Esophagus muscularis mucosa (tissue), 4 donors: ENCODE measurements around the gene RAB30. TPM values are rescaled to one million over a fixed set of nuclear protein-coding genes. Genes with fewer than 3 reads are reported as not detected.

Experiments used
- DNase-seq: peaks from one replicate; pipeline ENCODE4 v3.0.0-alpha.2; 2017; ENCODE audit errors: extremely low spot score
- H3K27ac ChIP-seq, 4 donors: fragments of 200-600 bp; sonication (generic); replicated peaks in 1 of 4; 1 replicate in 3 of 4; 2 replicates in 1 of 4; pipeline ENCODE4 v1.5.1; 2016 to 2019; ENCODE audit warnings: mild to moderate bottlenecking in 1 of 4
- H3K27me3 ChIP-seq, 4 donors: fragments of 200-600 bp; sonication (generic); one replicate each; pipeline versions ENCODE4 v1.5.1 to v1.6.0; 2016 to 2019
- H3K36me3 ChIP-seq, 4 donors: fragments of 200-600 bp; sonication (generic); one replicate each; pipeline ENCODE4 v1.5.1; 2016 to 2019
- H3K4me1 ChIP-seq, 4 donors: fragments of 200-600 bp; sonication (generic); one replicate each; pipeline ENCODE4 v1.5.1; 2016 to 2019
- H3K4me3 ChIP-seq, 4 donors: fragments of 200-600 bp; sonication (generic); 1 replicate in 2 of 4; 2 replicates in 2 of 4; pipeline ENCODE4 v1.5.1; 2016 to 2019; ENCODE audit warnings: mild to moderate bottlenecking in 4 of 4, moderate library complexity in 1 of 4
- H3K9me3 ChIP-seq, 4 donors: fragments of 200-600 bp; sonication (generic); 1 replicate in 3 of 4; 2 replicates in 1 of 4; pipeline ENCODE4 v1.5.1; 2016 to 2019
- EP300 ChIP-seq: sonication (generic); formaldehyde crosslinking; IDR thresholded peaks from one replicate; pipeline ENCODE4 v1.6.1; 2017; ENCODE audit warnings: antibody characterized with exemption
- POLR2A ChIP-seq: fragments of 450-650 bp; IDR thresholded peaks from one replicate; pipeline ENCODE4 v1.6.1; 2017; ENCODE audit warnings: antibody characterized with exemption, moderate library complexity, mild to moderate bottlenecking, low read depth
- POLR2AphosphoS5 ChIP-seq, 2 donors: sonication (generic); formaldehyde crosslinking; IDR thresholded peaks; one replicate each; pipeline ENCODE4 v1.6.1; 2017; ENCODE audit warnings: antibody characterized with exemption in 2 of 2
- WGBS: methylation state at CpG from one replicate; pipeline ENCODE4 v1.1.5; 2018; 5-methylcytosine and 5-hydroxymethylcytosine counted together
- intact Hi-C: fragments of 100-400 bp; cut with DNase I; formaldehyde crosslinking; loops from one replicate; pipeline ENCODE4 v1.15.1; 2023
- total RNA-seq, 4 donors: library from RNA; depleted of rRNA; stranded (reverse); fragments of >200 nt; gene quantifications; one replicate each; pipeline versions ENCODE4 v1.1.0 to v1.2.1, GENCODE V29; 2016
- TF ChIP-seq, protein P1 (sequence below), 3 experiments: fragments of 200-600 bp in 2 of 3; fragments of 450-650 bp in 1 of 3; sonication (generic) in 2 of 3; IDR thresholded peaks; one replicate each; pipeline ENCODE4 v1.5.1; 2017 to 2019; ENCODE audit warnings: antibody characterized with exemption in 3 of 3, mild to moderate bottlenecking in 2 of 3, moderate library complexity in 1 of 3

The RAB30 gene
- total RNA-seq, 4 donors from 2014 or later, result 11.3 to 19.8 (median 18.2) TPM

DNA sequence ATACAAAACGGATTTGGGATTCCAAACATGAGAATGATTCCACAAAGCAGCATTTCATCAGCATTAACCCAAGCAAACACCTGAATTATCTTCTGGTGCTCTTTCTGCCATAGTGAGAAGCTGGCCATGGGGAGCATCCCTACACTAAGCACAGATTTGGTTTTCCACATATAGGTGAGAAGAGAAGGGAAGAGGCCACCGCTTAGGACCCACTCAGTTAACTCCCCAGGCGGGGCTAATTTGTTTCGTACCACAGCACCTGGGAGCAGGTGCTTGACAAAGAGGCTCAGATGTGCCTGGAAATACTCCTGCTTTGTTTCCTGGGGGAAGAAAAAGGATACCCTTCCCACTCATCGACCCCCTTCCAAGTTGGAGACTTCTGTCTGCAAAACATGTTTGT lies 64.2 kb downstream of the RAB30 start:
- 87% methylated on average over 4 of the region's 5 CpGs for WGBS
- TF ChIP-seq, protein P1, sequence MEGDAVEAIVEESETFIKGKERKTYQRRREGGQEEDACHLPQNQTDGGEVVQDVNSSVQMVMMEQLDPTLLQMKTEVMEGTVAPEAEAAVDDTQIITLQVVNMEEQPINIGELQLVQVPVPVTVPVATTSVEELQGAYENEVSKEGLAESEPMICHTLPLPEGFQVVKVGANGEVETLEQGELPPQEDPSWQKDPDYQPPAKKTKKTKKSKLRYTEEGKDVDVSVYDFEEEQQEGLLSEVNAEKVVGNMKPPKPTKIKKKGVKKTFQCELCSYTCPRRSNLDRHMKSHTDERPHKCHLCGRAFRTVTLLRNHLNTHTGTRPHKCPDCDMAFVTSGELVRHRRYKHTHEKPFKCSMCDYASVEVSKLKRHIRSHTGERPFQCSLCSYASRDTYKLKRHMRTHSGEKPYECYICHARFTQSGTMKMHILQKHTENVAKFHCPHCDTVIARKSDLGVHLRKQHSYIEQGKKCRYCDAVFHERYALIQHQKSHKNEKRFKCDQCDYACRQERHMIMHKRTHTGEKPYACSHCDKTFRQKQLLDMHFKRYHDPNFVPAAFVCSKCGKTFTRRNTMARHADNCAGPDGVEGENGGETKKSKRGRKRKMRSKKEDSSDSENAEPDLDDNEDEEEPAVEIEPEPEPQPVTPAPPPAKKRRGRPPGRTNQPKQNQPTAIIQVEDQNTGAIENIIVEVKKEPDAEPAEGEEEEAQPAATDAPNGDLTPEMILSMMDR (IDR thresholded peaks at IDR 0.05), result no peak
- TF ChIP-seq POLR2A, result no peak
- TF ChIP-seq POLR2AphosphoS5 (IDR thresholded peaks at IDR 0.05), result no peak
- TF ChIP-seq EP300, result no peak
- H3K4me3 ChIP-seq, result no peak overlapping the region
- no peaks in the 10 kb centered on the region for H3K9me3 ChIP-seq
- H3K27me3 ChIP-seq, result no peaks in the 10 kb centered on the region
- DNase-seq, result no peak
- H3K27ac ChIP-seq, result peak overlapping the region in 1 of 4 donors; percentile 46
- intact Hi-C loops, result no loop called here
- peaks cover 33 to 47% (median 41%) of the 10 kb centered on the region in 4 donors for H3K4me1 ChIP-seq
- no peaks in the 10 kb centered on the region for H3K36me3 ChIP-seq

DNA sequence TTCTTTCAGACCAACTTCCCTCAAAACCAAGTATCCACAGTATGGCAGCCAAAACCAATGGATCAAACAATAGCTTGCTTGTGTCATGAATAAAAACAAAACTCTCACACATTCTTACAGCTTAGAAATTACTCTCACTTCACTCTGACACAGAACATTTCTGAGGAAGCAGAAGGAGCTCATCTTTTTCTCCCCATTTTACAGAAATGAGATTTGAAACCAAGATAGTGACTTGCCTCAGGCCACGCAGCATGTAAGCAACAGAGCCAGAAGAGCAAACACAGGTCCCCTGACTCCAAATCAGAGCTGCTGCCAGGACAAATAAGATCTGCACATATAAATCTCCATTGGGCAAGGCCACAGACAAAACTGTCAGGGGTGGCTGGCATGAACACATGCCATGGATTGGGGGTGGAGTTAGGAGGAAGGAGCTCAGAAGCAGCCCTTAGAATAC lies 64.8 kb downstream of the RAB30 start:
- no peak overlapping the region for H3K27ac ChIP-seq
- WGBS, result 78% methylated on average over 1 of the region's 1 CpG
- H3K36me3 ChIP-seq, result no peaks in the 10 kb centered on the region
- no peak overlapping the region for H3K4me3 ChIP-seq
- no peaks in the 10 kb centered on the region for H3K27me3 ChIP-seq
- H3K9me3 ChIP-seq, result no peaks in the 10 kb centered on the region
- intact Hi-C loops, result no loop called here
- no peak for DNase-seq
- peaks cover 30 to 47% (median 40%) of the 10 kb centered on the region in 4 donors for H3K4me1 ChIP-seq
- TF ChIP-seq POLR2A (no peak), EP300 (no peak), POLR2AphosphoS5 (IDR thresholded peaks at IDR 0.05) (no peak)
- TF ChIP-seq, protein P1 (IDR thresholded peaks at IDR 0.05), result no peak

DNA sequence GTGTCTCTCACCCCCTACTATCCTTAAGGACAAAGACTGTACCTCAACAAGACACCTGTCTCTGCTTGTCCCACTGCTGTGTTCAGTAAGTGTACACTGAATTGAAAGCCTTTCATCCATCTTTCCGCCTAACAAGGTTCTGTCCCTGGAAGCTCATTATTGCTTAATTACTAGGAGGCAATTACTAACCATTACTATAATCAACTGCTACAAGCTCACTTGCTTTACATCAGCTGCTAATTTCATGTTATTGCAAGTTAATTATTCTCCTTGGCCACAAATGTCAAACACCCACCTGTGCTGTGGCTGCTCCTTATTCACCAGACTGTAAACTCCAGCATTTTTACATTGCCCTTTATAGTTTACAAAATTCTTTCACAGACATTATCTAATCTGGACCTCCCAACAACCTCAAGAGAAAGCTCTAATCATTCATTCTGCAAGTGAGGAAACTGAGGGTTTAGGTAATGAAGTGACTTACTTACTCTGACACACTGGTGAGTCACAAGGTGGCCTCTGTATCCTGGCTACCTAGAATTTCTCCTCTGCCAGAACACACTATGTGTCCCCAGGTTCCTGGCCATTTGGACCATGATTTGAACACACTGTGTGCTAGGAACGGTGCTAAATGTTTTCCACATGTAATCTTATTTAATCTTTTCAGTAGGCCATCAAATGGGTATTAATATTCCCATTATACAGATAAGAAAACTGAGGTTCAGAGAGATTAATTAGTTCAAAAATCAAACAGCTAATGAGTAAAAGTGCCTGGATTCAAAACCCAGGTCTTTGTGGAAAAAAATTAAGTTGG lies 66.7 kb downstream of the RAB30 start:
- H3K27ac ChIP-seq, result no peak overlapping the region
- H3K9me3 ChIP-seq, result no peaks in the 10 kb centered on the region
- intact Hi-C loops, result no loop called here
- no peak for DNase-seq
- no peaks in the 10 kb centered on the region for H3K27me3 ChIP-seq
- WGBS, result 93% methylated on average over 2 of the region's 2 CpGs
- H3K4me3 ChIP-seq, result no peak overlapping the region
- peaks cover 32 to 49% (median 40%) of the 10 kb centered on the region in 4 donors for H3K4me1 ChIP-seq
- H3K36me3 ChIP-seq, result no peaks in the 10 kb centered on the region
- no peak for TF ChIP-seq POLR2A
- TF ChIP-seq POLR2AphosphoS5 (IDR thresholded peaks at IDR 0.05), result no peak
- TF ChIP-seq EP300, result no peak
- TF ChIP-seq, protein P1 (IDR thresholded peaks at IDR 0.05), result no peak

DNA sequence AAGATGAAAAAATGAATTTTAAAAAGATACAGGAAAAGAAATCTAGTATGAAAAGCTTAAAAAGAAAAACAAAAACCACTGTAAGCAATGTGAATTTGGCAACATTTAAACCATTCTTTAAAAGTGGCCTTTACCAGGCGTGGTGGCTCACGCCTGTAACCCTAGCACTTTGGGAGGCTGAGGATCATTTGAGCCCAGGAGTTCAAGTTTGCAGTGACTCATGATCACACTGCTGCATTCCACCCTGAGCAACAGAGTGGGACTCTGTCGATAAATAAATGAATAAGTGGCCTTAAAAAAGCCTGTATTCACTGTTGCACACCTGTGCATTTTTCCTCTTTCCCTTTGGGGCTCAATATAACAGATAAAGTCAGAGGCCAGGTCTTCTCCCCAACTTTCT lies 69.2 kb downstream of the RAB30 start:
- intact Hi-C loops, result no loop called here
- Histone ChIP-seq H3K4me1 (peaks cover 31 to 53% (median 42%) of the 10 kb centered on the region in 4 donors), H3K27ac (no peak overlapping the region), H3K9me3 (no peaks in the 10 kb centered on the region), H3K27me3 (no peaks in the 10 kb centered on the region), H3K36me3 (no peaks in the 10 kb centered on the region), H3K4me3 (no peak overlapping the region)
- TF ChIP-seq POLR2A (no peak), POLR2AphosphoS5 (IDR thresholded peaks at IDR 0.05) (no peak), EP300 (no peak)
- TF ChIP-seq, protein P1 (IDR thresholded peaks at IDR 0.05), result no peak
- WGBS, result 98% methylated on average over 3 of the region's 3 CpGs
- DNase-seq, result no peak
